ENCODE measurements around the gene DGLUCY. TPM values are rescaled to one million over a fixed set of nuclear protein-coding genes. Genes with fewer than 3 reads are reported as not detected.

Gene DGLUCY
- total RNA-seq, 1 experiment from 2014 or later = 67.0 TPM

DNA sequence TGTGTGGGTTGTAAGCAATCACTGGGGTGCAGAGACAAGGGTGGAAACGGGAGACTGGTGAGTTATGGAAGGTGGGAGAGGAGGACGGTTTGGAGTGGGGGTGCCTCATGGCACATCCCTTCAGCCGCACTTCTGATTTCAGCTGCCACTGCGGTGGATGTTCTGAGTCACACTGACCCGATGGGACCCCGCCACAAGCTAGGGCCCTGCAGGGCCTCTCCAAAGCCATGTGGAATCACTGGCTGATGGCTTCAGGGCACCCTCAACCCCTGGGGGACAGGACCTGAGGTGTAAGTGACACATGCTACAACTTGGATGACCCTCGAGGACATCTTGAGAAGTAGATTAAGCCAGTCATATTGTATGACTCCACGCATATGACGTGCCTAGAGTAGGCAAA, 77.0 kb downstream of the DGLUCY start:
- no peak for ATAC-seq
- no peaks in the 10 kb centered on the region for H3K4me1 ChIP-seq (ENCODE audit: control insufficient read depth in 1 of 2, insufficient read depth in 2 of 2, low read length in 2 of 2)
- H3K9me3 ChIP-seq (ENCODE audit: control insufficient read depth in 1 of 2, insufficient read depth in 1 of 2, low read depth in 1 of 2, low read length in 2 of 2) = no peaks in the 10 kb centered on the region
- POLR2A ChIA-PET = no interaction called here
- H3K36me3 ChIP-seq (ENCODE audit: control insufficient read depth in 1 of 2, insufficient read depth in 2 of 2, low read length in 2 of 2) = peaks cover 6 to 30% of the 10 kb centered on the region in 2 experiments; a peak in 3 of 4 replicates
- no peak overlapping the region for H3K27ac ChIP-seq (ENCODE audit: low read depth, low read length)
- no peaks in the 10 kb centered on the region for H3K79me2 ChIP-seq (ENCODE audit: insufficient read depth, low read length)
- no TSS peak for BruUV-seq (replicated peaks)
- H2AFZ ChIP-seq (ENCODE audit: low read depth, low read length, poor library complexity, severe bottlenecking) = no peak overlapping the region
- intact Hi-C loops (cut with micrococcal nuclease) = no loop called here
- RAD21 ChIA-PET (ENCODE audit: low non-redundant PET in 1 of 2, low total read pairs in 2 of 2, uncharacterized antibody in 2 of 2, unreplicated experiment in 2 of 2) = no interaction called here
- H3K4me3 ChIP-seq (replicated peaks in 1 of 2; ENCODE audit: low read depth in 1 of 2, low read length in 2 of 2) = no peak overlapping the region
- CTCF ChIA-PET = no interaction called here
- no peaks in the 10 kb centered on the region for H4K20me1 ChIP-seq (ENCODE audit: insufficient read depth)
- no peaks in the 10 kb centered on the region for H3K9me2 ChIP-seq (ENCODE audit: insufficient read depth)
- no peak for TF ChIP-seq POLR2AphosphoS5 (IDR thresholded peaks at IDR 0.05; ENCODE audit: low read depth, low read length)
- no peaks in the 10 kb centered on the region for H3K27me3 ChIP-seq (ENCODE audit: insufficient read depth, low read length)
- no peak overlapping the region for H3K9ac ChIP-seq (ENCODE audit: low read length)
- no peak for DNase-seq (ENCODE audit: low read depth, low spot score)
- H3K4me2 ChIP-seq (ENCODE audit: low read length) = no peak overlapping the region

DNA sequence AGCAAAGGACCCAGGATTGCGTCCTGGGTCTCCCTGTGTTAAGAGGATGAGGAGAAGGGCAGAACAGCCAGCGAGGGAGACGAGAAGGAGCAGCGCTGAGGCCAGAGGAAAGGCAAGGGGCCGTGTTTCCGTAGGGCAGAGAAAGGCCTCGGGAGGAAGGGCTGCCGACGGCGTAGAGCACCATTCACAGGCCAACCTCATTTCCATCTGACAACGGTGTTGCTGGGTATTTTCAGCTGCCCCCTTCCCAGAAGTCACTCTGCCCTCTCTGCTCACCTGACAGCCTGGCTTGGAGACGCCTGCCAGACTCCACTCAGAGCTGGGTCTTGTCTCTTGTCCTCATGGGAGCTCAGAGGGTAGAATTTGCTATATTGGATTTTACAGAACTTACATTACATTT, 79.2 kb downstream of the DGLUCY start:
- RAD21 ChIA-PET (ENCODE audit: low non-redundant PET in 1 of 2, low total read pairs in 2 of 2, uncharacterized antibody in 2 of 2, unreplicated experiment in 2 of 2) = no interaction called here
- H3K4me3 ChIP-seq (replicated peaks in 1 of 2; ENCODE audit: low read depth in 1 of 2, low read length in 2 of 2) = no peak overlapping the region
- no peaks in the 10 kb centered on the region for H3K27me3 ChIP-seq (ENCODE audit: insufficient read depth, low read length)
- no peak overlapping the region for H3K4me2 ChIP-seq (ENCODE audit: low read length)
- no peak overlapping the region for H2AFZ ChIP-seq (ENCODE audit: low read depth, low read length, poor library complexity, severe bottlenecking)
- CTCF ChIA-PET = interaction anchor here (2.1 kb wide), 1 partner anchor 20 kb away, joined by 10 read pairs; no protein-coding TSS in a partner anchor
- DNase-seq (ENCODE audit: low read depth, low spot score) = no peak
- no peaks in the 10 kb centered on the region for H3K9me2 ChIP-seq (ENCODE audit: insufficient read depth)
- H3K36me3 ChIP-seq (ENCODE audit: control insufficient read depth in 1 of 2, insufficient read depth in 2 of 2, low read length in 2 of 2) = peaks cover 12 to 21% of the 10 kb centered on the region in 2 experiments
- no peak overlapping the region for H3K27ac ChIP-seq (ENCODE audit: low read depth, low read length)
- POLR2A ChIA-PET = no interaction called here
- H3K4me1 ChIP-seq (ENCODE audit: control insufficient read depth in 1 of 2, insufficient read depth in 2 of 2, low read length in 2 of 2) = no peaks in the 10 kb centered on the region
- intact Hi-C loops (cut with micrococcal nuclease) = no loop called here
- H4K20me1 ChIP-seq (ENCODE audit: insufficient read depth) = no peaks in the 10 kb centered on the region
- no peaks in the 10 kb centered on the region for H3K79me2 ChIP-seq (ENCODE audit: insufficient read depth, low read length)
- no TSS peak for BruUV-seq (replicated peaks)
- ATAC-seq = no peak
- H3K9ac ChIP-seq (ENCODE audit: low read length) = no peak overlapping the region
- H3K9me3 ChIP-seq (ENCODE audit: control insufficient read depth in 1 of 2, insufficient read depth in 1 of 2, low read depth in 1 of 2, low read length in 2 of 2) = no peaks in the 10 kb centered on the region
- TF ChIP-seq, protein P1, sequence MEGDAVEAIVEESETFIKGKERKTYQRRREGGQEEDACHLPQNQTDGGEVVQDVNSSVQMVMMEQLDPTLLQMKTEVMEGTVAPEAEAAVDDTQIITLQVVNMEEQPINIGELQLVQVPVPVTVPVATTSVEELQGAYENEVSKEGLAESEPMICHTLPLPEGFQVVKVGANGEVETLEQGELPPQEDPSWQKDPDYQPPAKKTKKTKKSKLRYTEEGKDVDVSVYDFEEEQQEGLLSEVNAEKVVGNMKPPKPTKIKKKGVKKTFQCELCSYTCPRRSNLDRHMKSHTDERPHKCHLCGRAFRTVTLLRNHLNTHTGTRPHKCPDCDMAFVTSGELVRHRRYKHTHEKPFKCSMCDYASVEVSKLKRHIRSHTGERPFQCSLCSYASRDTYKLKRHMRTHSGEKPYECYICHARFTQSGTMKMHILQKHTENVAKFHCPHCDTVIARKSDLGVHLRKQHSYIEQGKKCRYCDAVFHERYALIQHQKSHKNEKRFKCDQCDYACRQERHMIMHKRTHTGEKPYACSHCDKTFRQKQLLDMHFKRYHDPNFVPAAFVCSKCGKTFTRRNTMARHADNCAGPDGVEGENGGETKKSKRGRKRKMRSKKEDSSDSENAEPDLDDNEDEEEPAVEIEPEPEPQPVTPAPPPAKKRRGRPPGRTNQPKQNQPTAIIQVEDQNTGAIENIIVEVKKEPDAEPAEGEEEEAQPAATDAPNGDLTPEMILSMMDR (IDR thresholded peaks at IDR 0.05 in 2 of 3, conservative IDR thresholded peaks at IDR 0.05 in 1 of 3; ENCODE audit: borderline replicate concordance in 1 of 3, insufficient read depth in 1 of 3, low read depth in 2 of 3, low read length in 2 of 3) = no peak
- no peak for TF ChIP-seq YY1 (IDR thresholded peaks at IDR 0.05; ENCODE audit: extremely low read depth, insufficient replicate concordance, low read depth, low read length)
